Muscle of leg (tissue), 11 donors: Measurements from ENCODE around the gene CYTH1. TPM values are rescaled to one million over a fixed set of nuclear protein-coding genes. Genes with fewer than 3 reads are reported as not detected.

Experiments
- DNase-seq: peaks from one replicate; pipeline ENCODE4 v3.0.0; 2013
- H3K27ac ChIP-seq: one replicate; pipeline ENCODE4 v1.5.1; 2013; ENCODE audit warnings: mild to moderate bottlenecking, low read length, control low read depth
- H3K27me3 ChIP-seq: one replicate; pipeline ENCODE4 v1.6.1; 2013; ENCODE audit warnings: low read length; ENCODE audit not compliant: control insufficient read depth, insufficient read depth
- H3K36me3 ChIP-seq: one replicate; pipeline ENCODE4 v1.6.1; 2013; ENCODE audit warnings: low read length; ENCODE audit not compliant: control insufficient read depth, insufficient read depth
- H3K4me1 ChIP-seq: one replicate; pipeline ENCODE4 v1.6.1; 2013; ENCODE audit warnings: low read length; ENCODE audit not compliant: control insufficient read depth, insufficient read depth
- H3K4me3 ChIP-seq: one replicate; pipeline ENCODE4 v1.5.1; 2013; ENCODE audit warnings: low read length, control low read depth
- H3K9me3 ChIP-seq: replicated peaks from 2 replicates; pipeline ENCODE4 v1.6.1; 2013; ENCODE audit warnings: low read depth, low read length; ENCODE audit not compliant: control insufficient read depth
- WGBS: methylation state at CpG from one replicate; pipeline ENCODE4 v1.1.5; 2013; ENCODE audit warnings: missing lambda C conversion rate; ENCODE audit not compliant: insufficient coverage; 5-methylcytosine and 5-hydroxymethylcytosine counted together
- polyA plus RNA-seq, 8 donors: library from polyadenylated mRNA; unstranded; fragments of 120-200 nt; gene quantifications; one replicate each; pipeline versions ENCODE4 v1.2.1 to v1.2.3, GENCODE V29; 2013; ENCODE audit warnings: inconsistent platforms in 1 of 8, low replicate concordance in 1 of 8; ENCODE audit not compliant: insufficient read length in 8 of 8, insufficient read depth in 1 of 8
- total RNA-seq: library from RNA; stranded (reverse); fragments of 120-200 nt; gene quantifications from one replicate; pipeline ENCODE4 v1.2.4, GENCODE V29; 2013

CYTH1 gene
- total and polyA plus RNA-seq, 9 donors: 17.3 to 26.9 (median 21.1) TPM

DNA sequence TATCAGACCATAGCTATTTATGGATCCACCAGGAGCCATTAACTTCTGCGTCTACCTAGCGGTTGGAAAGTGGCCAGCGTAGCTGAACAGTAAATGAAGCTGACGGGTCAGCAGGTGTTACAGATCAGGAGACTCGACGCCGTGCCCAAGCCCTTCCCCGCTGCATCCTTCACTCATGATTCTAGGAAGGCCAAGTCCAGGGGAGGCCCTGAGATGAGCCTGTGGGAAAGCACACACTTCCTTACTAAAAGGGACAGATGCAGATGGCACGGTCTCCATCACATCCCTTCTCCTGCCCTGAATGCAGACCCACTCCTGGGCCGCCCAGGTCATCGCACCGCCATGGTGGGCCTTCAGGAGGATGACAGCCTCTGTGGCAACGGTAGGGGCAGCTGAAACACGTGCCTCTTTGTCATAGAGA is 137.1 kb downstream of the CYTH1 start:
- Histone ChIP-seq H3K4me3 (no peak overlapping the region), H3K36me3 (no peaks in the 10 kb centered on the region), H3K27me3 (no peaks in the 10 kb centered on the region), H3K4me1 (peaks cover 17% of the 10 kb centered on the region), H3K9me3 (no peaks in the 10 kb centered on the region), H3K27ac (no peak overlapping the region)
- DNase-seq: no peak
- 78% methylated on average over 14 of the region's 14 CpGs for WGBS

DNA sequence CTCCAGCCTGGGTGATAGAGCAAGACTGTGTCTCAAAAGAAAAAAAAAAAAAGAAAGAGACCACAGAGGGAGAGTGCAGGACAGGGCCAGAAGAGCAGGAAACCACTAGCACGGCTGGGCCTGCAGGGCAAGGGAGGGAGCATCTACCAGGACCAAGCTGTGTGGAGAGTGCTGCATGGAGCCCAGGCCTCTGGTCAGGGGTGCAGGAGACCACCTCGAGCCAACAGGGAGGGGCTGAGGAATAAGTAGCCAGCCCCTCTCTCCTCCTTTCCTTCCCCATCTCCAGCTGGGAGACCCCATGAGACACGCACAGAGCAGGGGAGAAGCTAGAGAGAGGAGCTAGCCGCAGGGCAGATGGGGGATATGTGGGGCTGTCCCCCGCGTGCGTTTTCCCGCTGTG is 137.8 kb downstream of the CYTH1 start:
- no CpG with 5 or more reads among the region's 8 CpGs for WGBS
- H3K27ac ChIP-seq: no peak overlapping the region

DNA sequence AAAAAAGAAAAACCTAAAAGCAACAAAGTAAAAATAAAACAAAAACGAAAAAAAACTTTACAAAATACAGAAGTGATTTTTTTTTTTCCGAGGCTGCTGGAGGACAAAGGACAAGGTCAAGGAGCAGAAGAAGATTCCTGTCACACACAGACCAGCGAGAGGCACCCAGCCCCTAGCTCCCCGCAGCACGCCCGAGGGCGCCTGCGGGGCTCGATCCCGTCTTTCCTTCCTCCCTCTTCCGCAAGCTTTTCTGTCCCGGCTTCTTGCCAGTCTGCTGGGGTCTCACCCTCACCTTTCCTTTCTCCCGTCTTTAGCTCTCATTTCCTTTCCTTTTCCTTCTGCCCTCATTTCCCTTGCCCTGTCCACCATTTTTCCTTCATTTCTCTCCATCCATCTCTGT is 138.7 kb downstream of the CYTH1 start:
- no peaks in the 10 kb centered on the region for H3K36me3 ChIP-seq
- H3K27ac ChIP-seq: no peak overlapping the region
- H3K4me3 ChIP-seq: no peak overlapping the region
- WGBS: 84% methylated on average over 12 of the region's 13 CpGs
- H3K9me3 ChIP-seq: no peaks in the 10 kb centered on the region
- DNase-seq: no peak
- peaks cover 17% of the 10 kb centered on the region for H3K4me1 ChIP-seq
- no peaks in the 10 kb centered on the region for H3K27me3 ChIP-seq

More for the DNA sequence above, 137.8 kb downstream of the CYTH1 start:
- no peak overlapping the region for H3K4me3 ChIP-seq
- no peak for DNase-seq
- peaks cover 17% of the 10 kb centered on the region for H3K4me1 ChIP-seq
- H3K9me3 ChIP-seq: no peaks in the 10 kb centered on the region
- no peaks in the 10 kb centered on the region for H3K27me3 ChIP-seq
- no peaks in the 10 kb centered on the region for H3K36me3 ChIP-seq

DNA sequence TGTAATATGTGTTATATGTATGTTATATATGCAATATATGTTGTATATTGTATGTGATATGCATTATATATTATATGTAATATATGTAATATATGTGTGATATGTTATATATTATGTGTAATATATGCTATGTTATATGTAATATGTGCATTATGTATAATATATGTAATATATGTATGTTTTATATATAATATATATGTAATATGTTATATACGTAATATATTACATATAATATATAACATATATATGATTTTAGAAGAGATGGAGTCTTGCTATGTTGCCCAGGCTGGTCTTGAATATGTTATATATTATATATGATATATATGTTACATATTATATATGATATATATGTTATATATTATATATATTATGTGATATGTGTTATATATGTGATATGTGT is 139.4 kb downstream of the CYTH1 start:
- H3K9me3 ChIP-seq: no peaks in the 10 kb centered on the region
- H3K27me3 ChIP-seq: no peaks in the 10 kb centered on the region
- peaks cover 14% of the 10 kb centered on the region for H3K4me1 ChIP-seq
- H3K4me3 ChIP-seq: no peak overlapping the region
- no peak overlapping the region for H3K27ac ChIP-seq
- H3K36me3 ChIP-seq: no peaks in the 10 kb centered on the region
- no peak for DNase-seq
- no CpG with 5 or more reads among the region's 1 CpG for WGBS

DNA sequence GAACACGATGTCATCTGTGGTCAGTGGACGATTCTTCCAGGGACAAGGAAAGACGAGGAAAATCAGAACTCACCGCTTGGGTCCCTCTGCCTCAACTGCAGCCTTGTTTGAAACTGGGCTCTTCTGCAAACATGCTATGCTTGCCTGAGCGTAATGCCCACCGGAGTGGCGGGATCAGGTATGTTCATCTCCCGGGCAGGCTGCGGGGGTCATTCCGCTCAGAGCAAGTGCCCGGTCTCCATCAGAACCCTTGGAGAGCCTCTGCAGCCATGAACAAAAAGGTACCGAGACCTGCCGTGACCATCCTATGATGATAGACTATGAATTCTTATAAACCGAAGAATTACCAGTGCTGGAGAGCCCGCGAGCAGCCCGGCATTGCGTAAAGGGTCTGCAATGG is 140.4 kb downstream of the CYTH1 start:
- 96% methylated on average over 12 of the region's 18 CpGs for WGBS
- no peak overlapping the region for H3K27ac ChIP-seq
- DNase-seq: no peak
- H3K27me3 ChIP-seq: no peaks in the 10 kb centered on the region
- H3K4me3 ChIP-seq: no peak overlapping the region
- peaks cover 14% of the 10 kb centered on the region for H3K4me1 ChIP-seq
- H3K36me3 ChIP-seq: no peaks in the 10 kb centered on the region
- H3K9me3 ChIP-seq: peaks cover 2% of the 10 kb centered on the region

DNA sequence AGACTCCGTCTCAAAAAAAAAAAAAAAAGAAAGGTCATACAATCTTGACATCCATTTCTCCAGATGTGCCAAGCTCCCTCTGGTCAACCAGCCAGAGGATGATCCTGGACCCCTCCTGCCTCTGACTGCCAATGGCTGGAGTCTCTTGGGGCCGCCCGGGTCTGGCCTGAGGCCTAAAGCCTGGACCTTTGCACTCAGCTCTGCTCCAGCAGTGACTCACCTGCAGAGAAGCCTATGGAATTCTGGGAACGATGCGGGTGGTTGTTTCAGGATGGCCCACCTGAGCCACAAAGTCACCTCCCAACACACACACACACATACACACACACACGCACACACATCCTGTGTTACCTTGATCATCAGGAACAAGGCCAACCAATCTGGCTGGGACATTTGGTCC is 140.8 kb downstream of the CYTH1 start:
- Histone ChIP-seq H3K36me3 (no peaks in the 10 kb centered on the region), H3K4me3 (no peak overlapping the region), H3K4me1 (peaks cover 13% of the 10 kb centered on the region), H3K9me3 (peaks cover 2% of the 10 kb centered on the region), H3K27me3 (no peaks in the 10 kb centered on the region), H3K27ac (no peak overlapping the region)
- DNase-seq: no peak
- WGBS: 96% methylated on average over 3 of the region's 6 CpGs

DNA sequence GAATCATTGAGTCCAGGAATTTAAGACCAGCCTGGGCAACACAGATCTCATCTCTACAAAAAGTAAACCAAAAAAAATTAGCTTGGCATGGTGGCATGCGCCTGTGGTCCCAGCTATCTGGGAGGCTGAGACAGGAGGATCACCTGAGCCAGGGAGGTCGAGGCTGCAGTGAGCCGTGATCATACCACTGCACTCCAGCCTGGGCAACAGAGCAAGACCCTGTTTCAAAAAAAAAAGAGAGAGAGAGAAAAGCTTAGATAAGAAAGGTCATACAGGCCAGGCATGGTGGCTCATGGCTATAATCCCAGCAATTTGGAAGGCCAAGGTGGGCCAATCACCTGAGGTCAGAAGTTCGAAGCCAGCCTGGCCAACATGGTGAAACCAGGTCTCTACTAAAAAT is 141.4 kb downstream of the CYTH1 start:
- no peak for DNase-seq
- WGBS: 88% methylated on average over 4 of the region's 4 CpGs
- Histone ChIP-seq H3K4me3 (no peak overlapping the region), H3K36me3 (no peaks in the 10 kb centered on the region), H3K4me1 (peaks cover 9% of the 10 kb centered on the region), H3K27ac (no peak overlapping the region), H3K27me3 (no peaks in the 10 kb centered on the region), H3K9me3 (peaks cover 2% of the 10 kb centered on the region)

DNA sequence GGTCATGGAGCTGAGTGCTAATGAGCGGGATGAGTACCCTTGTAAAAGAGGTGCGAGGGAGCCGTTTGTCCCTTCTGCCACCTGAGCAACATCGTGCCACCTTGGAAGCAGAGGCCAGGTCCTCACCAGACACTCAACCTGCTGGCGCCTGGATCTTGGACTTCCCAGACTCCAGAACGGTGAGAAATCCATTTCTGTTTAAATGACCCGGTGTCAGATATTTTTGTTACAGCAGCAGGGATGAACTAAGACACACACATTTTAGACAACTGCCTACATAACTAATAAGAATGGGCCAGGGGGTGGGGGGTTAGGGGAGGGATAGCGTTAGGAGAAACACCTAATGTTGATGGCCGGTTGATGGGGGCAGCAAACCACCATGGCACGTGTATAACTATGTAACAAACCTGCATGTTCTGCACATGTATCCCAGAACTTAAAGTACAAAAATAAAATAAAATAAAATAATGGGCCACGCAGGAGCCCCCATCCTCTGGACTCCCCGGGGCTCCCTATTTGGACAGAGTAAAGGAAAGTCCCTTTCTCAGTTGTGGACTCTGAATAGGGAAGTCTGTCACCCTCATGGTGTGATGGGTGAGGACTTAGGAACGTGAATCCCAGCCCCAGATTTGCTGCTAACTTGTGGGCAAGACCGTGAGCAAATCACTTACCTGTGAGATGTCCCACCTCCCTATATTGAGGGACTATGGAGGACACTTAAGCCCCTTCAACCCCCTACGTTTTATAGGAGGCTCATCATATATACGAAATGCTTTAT is 144.2 kb downstream of the CYTH1 start:
- H3K4me3 ChIP-seq: no peak overlapping the region
- no peak for DNase-seq
- no peaks in the 10 kb centered on the region for H3K4me1 ChIP-seq
- H3K27ac ChIP-seq: no peak overlapping the region
- no peaks in the 10 kb centered on the region for H3K27me3 ChIP-seq
- 80% methylated on average over 2 of the region's 16 CpGs for WGBS
- no peaks in the 10 kb centered on the region for H3K36me3 ChIP-seq
- peaks cover 2% of the 10 kb centered on the region for H3K9me3 ChIP-seq

DNA sequence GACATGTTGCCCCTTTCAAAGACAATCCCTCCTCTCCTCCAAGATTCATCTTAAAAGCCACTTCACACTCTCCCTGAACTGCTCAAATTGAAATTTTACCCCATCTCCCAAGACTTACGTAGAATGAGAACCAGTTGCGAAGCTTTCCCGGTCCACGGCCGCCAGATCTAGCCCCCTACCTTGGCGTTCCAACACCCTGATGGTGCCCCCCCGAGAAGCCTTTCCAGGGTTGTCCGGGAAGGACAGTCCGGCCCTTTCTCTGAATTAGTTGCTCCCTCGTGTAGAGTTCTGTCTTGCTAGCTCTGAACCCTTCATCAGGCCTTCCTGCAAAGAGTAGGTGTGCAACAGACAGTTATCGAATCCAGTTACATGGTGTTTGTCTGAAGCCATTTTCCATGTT is 144.9 kb downstream of the CYTH1 start:
- no peak overlapping the region for H3K4me3 ChIP-seq
- no peaks in the 10 kb centered on the region for H3K27me3 ChIP-seq
- H3K36me3 ChIP-seq: no peaks in the 10 kb centered on the region
- no peak overlapping the region for H3K27ac ChIP-seq
- WGBS: 91% methylated on average over 11 of the region's 11 CpGs
- DNase-seq: no peak
- peaks cover 2% of the 10 kb centered on the region for H3K9me3 ChIP-seq
- H3K4me1 ChIP-seq: no peaks in the 10 kb centered on the region

DNA sequence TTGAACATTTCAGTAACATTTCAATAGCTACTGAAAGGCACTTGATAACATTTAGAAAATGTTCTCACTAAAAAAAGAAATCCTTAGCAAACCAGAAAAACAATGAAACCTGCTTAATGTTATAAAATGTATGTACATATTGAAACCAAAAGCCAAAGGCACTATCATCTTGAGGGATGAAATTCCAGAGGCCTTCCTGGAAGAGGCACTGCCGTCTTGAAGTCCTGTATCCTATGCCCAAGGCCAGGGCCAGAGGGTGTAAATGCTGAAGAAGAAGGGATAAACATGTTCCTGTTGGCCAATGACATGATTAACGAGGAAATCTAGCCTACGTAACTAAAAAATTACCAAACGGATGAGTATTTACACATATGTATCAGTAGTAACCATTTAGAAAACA is 147.9 kb downstream of the CYTH1 start:
- DNase-seq: no peak
- H3K9me3 ChIP-seq: peaks cover 2% of the 10 kb centered on the region
- no peak overlapping the region for H3K27ac ChIP-seq
- no peaks in the 10 kb centered on the region for H3K27me3 ChIP-seq
- H3K4me1 ChIP-seq: peaks cover 18% of the 10 kb centered on the region
- no peaks in the 10 kb centered on the region for H3K36me3 ChIP-seq
- H3K4me3 ChIP-seq: no peak overlapping the region
- WGBS: 86% methylated on average over 1 of the region's 4 CpGs
